ENCODE measurements around the gene ZNF507. TPM values are rescaled to one million over a fixed set of nuclear protein-coding genes. Genes with fewer than 3 reads are reported as not detected.
"Not testable (repeated sequence)": the region's sequence is repeated elsewhere in the genome, so short reads cannot be mapped to it uniquely, and the experiment has no call there.

ZNF507 gene
- total RNA-seq, 1 donor from 2014 or later: 38.6 TPM

DNA sequence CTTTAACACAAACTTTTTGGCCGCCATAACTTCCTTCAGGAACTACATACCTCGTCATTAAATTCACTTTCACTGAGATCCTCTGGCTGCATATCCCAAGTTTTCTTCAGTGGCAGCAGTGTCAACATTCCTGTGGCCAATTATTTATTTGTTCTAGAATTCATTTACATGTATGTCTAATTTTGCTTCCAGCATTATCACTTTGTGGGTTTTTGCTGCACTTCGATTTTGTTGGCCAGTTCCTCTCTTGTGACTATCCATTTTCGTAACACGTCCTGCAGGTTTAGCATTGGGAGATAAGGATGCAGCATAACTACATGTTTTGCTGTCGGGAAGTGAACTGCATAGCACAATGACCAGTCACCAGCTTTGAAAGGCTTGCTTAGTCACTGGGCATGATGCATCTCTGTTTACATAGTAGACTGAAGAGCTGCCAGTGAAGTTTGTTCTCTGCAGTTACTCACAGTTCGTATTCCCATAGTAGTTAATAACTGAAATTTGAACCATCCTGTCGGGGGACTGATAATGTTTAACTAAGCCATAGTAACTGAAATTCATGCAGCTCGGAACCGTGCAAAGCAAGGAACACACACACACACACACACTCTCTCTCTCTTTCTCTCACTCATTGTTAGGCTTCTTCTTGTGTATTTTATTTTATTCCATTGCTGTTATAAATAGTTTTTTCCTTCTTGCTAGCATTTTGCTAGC is 28.3 kb downstream of the ZNF507 start:
- POLR2A ChIA-PET: no interaction called here

DNA sequence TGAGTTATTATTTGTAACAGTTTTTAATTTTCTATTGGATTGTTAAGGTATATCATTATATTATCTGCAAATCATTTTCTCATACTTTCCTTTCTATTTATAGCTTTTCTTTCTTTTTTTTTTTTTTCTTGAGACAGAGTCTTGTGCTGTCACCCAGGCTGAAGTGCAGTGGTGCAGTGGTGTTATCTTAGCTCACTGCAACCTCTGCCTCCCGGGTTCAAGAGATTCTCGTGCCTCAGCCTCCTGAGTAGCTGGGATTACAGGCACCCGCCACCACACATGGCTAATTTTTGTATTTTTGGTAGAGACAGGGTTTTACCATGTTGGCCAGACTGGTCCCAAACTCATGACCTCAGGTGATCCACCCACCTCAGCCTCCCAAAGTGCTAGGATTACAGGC is 29.0 kb downstream of the ZNF507 start:
- H3K27me3 Mint-ChIP-seq; DNase-seq; intact Hi-C loops (cut with micrococcal nuclease); ATAC-seq (ENCODE audit: low read depth); H3K4me3 Mint-ChIP-seq; H3K4me1 Mint-ChIP-seq; H3K27ac Mint-ChIP-seq; H3K9me3 Mint-ChIP-seq: not testable (repeated sequence)
- peaks cover 71% of the 10 kb centered on the region for H3K36me3 Mint-ChIP-seq (ENCODE audit: low read depth)
- ChIA-PET POLR2A (interaction anchor here (0.6 kb wide), 1 partner anchor 22 kb away, joined by 3 read pairs; no protein-coding TSS in a partner anchor), CTCF (interaction anchor here (1.4 kb wide), 1 partner anchor 36 kb away, joined by 3 read pairs; no protein-coding TSS in a partner anchor)

More for the DNA sequence above, 28.3 kb downstream of the ZNF507 start:
- TF ChIP-seq, protein P1, sequence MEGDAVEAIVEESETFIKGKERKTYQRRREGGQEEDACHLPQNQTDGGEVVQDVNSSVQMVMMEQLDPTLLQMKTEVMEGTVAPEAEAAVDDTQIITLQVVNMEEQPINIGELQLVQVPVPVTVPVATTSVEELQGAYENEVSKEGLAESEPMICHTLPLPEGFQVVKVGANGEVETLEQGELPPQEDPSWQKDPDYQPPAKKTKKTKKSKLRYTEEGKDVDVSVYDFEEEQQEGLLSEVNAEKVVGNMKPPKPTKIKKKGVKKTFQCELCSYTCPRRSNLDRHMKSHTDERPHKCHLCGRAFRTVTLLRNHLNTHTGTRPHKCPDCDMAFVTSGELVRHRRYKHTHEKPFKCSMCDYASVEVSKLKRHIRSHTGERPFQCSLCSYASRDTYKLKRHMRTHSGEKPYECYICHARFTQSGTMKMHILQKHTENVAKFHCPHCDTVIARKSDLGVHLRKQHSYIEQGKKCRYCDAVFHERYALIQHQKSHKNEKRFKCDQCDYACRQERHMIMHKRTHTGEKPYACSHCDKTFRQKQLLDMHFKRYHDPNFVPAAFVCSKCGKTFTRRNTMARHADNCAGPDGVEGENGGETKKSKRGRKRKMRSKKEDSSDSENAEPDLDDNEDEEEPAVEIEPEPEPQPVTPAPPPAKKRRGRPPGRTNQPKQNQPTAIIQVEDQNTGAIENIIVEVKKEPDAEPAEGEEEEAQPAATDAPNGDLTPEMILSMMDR (IDR thresholded peaks at IDR 0.05): no peak
- intact Hi-C loops (cut with micrococcal nuclease): no loop called here
- DNase-seq: no peak
- Mint-ChIP-seq H3K36me3 (ENCODE audit: low read depth) (peaks cover 74% of the 10 kb centered on the region), H3K4me3 (no peak overlapping the region), H3K27me3 (no peaks in the 10 kb centered on the region), H3K9me3 (peaks cover 2% of the 10 kb centered on the region), H3K4me1 (no peaks in the 10 kb centered on the region), H3K27ac (no peak overlapping the region)
- no peak for ATAC-seq (ENCODE audit: low read depth)
- CTCF ChIA-PET: no interaction called here

DNA sequence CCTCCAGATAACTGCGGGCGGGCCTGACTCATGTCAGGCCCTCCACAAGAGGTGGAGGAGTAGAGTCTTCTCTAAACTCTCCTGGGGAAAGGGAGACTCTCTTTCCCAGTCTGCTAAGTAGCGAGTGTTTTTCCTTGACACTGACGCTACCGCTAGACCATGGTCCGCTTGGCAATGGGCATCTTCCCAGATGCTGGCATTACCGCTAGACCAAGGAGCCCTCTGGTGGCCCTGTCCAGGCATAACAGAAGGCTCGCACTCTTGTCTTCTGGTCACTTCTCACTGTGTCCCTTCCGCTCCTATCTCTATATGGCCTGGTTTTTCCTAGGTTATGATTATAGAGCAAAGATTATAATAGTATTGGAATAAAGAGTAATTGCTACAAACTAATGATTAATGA is 31.7 kb downstream of the ZNF507 start:
- ATAC-seq (ENCODE audit: low read depth); H3K27me3 Mint-ChIP-seq; H3K27ac Mint-ChIP-seq; POLR2A ChIA-PET; H3K4me3 Mint-ChIP-seq; H3K4me1 Mint-ChIP-seq; DNase-seq; CTCF ChIA-PET; H3K9me3 Mint-ChIP-seq: not testable (repeated sequence)
- peaks cover 70% of the 10 kb centered on the region for H3K36me3 Mint-ChIP-seq (ENCODE audit: low read depth)
- intact Hi-C loops (cut with micrococcal nuclease): loop anchor here (1.0 kb wide), 1 partner anchor 37 kb away; no protein-coding TSS in a partner anchor

DNA sequence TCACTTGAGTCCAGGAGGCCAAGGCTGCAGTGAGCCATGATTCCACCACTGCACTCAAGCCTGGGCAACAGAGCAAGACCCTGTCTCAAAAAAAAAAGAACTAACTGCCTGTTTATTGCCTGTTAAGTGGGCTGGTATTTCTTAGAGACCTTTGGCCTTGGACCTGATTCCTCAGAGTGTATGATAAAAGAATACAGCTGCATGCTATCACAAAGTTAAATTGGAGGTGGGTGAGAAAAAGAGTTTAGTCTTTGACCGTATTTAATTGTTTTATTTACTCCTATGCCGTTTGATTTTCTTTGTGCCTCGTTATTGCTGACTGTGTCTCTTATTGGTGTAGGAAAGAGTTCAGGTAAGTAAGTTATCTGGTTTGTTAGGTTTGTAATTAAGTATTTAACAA is 34.9 kb downstream of the ZNF507 start:
- CTCF ChIA-PET: interaction anchor here (1.0 kb wide), 1 partner anchor 61 kb away, joined by 4 read pairs; no protein-coding TSS in a partner anchor
- intact Hi-C loops (cut with micrococcal nuclease): no loop called here
- H3K36me3 Mint-ChIP-seq (ENCODE audit: low read depth): peaks cover 62% of the 10 kb centered on the region
- ATAC-seq (ENCODE audit: low read depth): no peak
- H3K4me3 Mint-ChIP-seq: no peak overlapping the region
- no peak for DNase-seq
- H3K27ac Mint-ChIP-seq: no peak overlapping the region
- H3K9me3 Mint-ChIP-seq: no peaks in the 10 kb centered on the region
- POLR2A ChIA-PET: interaction anchor here (1.1 kb wide), 1 partner anchor 25 kb away, joined by 3 read pairs; the partner anchor contains the start of gene DPY19L3
- TF ChIP-seq, protein P1 (IDR thresholded peaks at IDR 0.05): no peak
- no peaks in the 10 kb centered on the region for H3K4me1 Mint-ChIP-seq
- H3K27me3 Mint-ChIP-seq: no peaks in the 10 kb centered on the region

DNA sequence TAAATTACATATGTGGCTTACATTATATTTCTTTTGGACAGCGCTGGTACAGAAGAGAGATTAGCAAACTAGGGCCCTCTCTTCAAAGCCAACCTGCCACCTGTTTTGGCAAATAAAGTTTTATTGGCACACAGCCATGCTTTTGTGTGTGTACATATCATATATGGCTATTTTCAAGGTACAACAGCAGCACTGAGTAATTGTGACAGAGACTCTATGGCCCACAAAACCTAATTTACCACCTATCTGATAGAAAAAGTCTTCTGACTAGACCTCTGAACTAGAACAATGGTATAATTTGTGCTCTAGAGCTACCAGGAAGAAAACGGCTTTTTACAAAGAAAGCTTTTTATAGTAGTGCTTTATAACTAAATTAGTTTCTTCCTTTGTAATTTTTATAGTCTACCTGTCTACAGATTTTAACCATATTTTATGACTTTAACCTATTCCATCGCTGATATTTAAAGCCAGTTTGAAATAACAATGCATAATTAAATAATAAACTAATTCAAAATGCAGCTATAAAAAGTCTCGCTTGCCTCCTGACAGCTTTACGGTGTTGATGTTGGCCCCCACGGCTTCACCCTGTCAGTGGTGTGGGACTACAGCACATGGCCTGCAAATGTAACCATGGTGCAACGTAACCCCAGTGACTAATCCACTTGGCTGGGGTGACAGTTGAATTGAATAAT is 42.4 kb downstream of the ZNF507 start:
- TF ChIP-seq, protein P1 (IDR thresholded peaks at IDR 0.05): no peak
- ChIA-PET POLR2A (interaction anchor here (0.6 kb wide), 1 partner anchor 248 kb away, joined by 6 read pairs; no protein-coding TSS in a partner anchor), CTCF (no interaction called here)
- ATAC-seq (ENCODE audit: low read depth) (no peak), DNase-seq (no peak)
- peaks cover 25% of the 10 kb centered on the region for H3K36me3 Mint-ChIP-seq (ENCODE audit: low read depth)
- no peaks in the 10 kb centered on the region for H3K27me3 Mint-ChIP-seq
- no peak overlapping the region for H3K27ac Mint-ChIP-seq
- intact Hi-C loops (cut with micrococcal nuclease): no loop called here
- H3K9me3 Mint-ChIP-seq: no peaks in the 10 kb centered on the region
- no peaks in the 10 kb centered on the region for H3K4me1 Mint-ChIP-seq
- no peak overlapping the region for H3K4me3 Mint-ChIP-seq

DNA sequence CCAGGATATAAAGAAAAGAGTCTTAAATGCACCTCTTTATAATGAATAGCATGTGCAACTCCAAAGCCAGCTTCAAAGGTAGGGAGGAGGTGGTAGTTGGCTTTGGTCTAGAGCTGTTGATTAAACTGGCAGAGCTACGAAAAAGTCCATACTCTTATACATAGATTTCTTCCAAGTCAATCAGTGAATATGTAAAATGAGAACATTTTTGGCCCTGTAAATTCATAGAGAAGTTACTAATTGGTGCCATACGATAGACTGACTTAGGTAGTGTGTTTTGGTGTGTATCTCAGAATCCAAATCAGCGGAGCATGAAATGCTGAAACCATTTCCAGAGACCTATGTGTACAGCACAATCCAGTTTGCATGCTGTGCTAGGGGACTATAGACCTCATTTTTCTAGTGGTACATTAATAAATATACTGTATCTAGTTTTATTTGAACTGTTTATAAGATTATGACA is 43.0 kb downstream of the ZNF507 start:
- DNase-seq: no peak
- Mint-ChIP-seq H3K4me3 (no peak overlapping the region), H3K9me3 (no peaks in the 10 kb centered on the region), H3K27me3 (no peaks in the 10 kb centered on the region), H3K27ac (no peak overlapping the region), H3K36me3 (ENCODE audit: low read depth) (peaks cover 19% of the 10 kb centered on the region), H3K4me1 (no peaks in the 10 kb centered on the region)
- intact Hi-C loops (cut with micrococcal nuclease): no loop called here
- CTCF ChIA-PET: no interaction called here
- POLR2A ChIA-PET: interaction anchor here (0.6 kb wide), 1 partner anchor 248 kb away, joined by 6 read pairs; no protein-coding TSS in a partner anchor
- TF ChIP-seq, protein P1 (IDR thresholded peaks at IDR 0.05): no peak
- ATAC-seq (ENCODE audit: low read depth): no peak
